ENCODE results near the gene SMIM41. TPM values are rescaled to one million over a fixed set of nuclear protein-coding genes. Genes with fewer than 3 reads are reported as not detected.
A peak's percentile ranks its signal among the peaks of the same experiment; 100 is the strongest.

The SMIM41 gene
- total RNA-seq, 4 donors from 2014 or later, result 4.0 to 12.8 (median 4.6) TPM

DNA sequence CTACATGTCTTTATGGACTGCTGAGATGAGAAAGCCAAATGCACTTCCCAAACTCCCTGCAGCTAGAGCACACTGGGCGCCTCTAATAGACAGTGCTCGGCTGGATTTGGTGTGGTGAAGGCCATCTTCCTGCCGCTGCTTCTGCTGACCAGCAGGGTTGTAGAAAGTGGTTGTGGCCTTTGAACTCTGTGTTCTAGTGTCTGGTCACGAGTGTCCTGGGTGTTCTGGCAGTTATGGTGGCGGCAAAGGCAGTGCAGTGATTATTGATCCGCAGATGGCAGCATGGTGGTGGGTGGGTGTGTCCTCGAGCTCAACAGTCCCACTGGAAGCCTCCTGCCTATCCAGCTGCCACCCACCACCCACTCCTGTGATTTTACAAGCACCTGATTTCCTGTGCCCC lies 43.4 kb downstream of the SMIM41 start:
- Histone ChIP-seq H3K36me3 (no peaks in the 10 kb centered on the region), H3K9me3 (no peaks in the 10 kb centered on the region), H3K4me3 (no peak overlapping the region), H3K27me3 (peaks cover 48% of the 10 kb centered on the region), H3K27ac (no peak overlapping the region), H3K4me1 (peaks cover 0 to 20% (median 3%) of the 10 kb centered on the region in 3 donors)
- TF ChIP-seq POLR2A (IDR thresholded peaks at IDR 0.05) (no peak), EP300 (IDR thresholded peaks at IDR 0.05) (no peak), POLR2AphosphoS5 (IDR thresholded peaks at IDR 0.05) (no peak)
- TF ChIP-seq, protein P1, sequence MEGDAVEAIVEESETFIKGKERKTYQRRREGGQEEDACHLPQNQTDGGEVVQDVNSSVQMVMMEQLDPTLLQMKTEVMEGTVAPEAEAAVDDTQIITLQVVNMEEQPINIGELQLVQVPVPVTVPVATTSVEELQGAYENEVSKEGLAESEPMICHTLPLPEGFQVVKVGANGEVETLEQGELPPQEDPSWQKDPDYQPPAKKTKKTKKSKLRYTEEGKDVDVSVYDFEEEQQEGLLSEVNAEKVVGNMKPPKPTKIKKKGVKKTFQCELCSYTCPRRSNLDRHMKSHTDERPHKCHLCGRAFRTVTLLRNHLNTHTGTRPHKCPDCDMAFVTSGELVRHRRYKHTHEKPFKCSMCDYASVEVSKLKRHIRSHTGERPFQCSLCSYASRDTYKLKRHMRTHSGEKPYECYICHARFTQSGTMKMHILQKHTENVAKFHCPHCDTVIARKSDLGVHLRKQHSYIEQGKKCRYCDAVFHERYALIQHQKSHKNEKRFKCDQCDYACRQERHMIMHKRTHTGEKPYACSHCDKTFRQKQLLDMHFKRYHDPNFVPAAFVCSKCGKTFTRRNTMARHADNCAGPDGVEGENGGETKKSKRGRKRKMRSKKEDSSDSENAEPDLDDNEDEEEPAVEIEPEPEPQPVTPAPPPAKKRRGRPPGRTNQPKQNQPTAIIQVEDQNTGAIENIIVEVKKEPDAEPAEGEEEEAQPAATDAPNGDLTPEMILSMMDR (IDR thresholded peaks at IDR 0.05), result no peak
- 83 to 94% methylated on average over 2 to 5 of the region's 7 CpGs for WGBS, 2 donors (ENCODE audit: low coverage in 1 of 2)
- no peak for ATAC-seq

DNA sequence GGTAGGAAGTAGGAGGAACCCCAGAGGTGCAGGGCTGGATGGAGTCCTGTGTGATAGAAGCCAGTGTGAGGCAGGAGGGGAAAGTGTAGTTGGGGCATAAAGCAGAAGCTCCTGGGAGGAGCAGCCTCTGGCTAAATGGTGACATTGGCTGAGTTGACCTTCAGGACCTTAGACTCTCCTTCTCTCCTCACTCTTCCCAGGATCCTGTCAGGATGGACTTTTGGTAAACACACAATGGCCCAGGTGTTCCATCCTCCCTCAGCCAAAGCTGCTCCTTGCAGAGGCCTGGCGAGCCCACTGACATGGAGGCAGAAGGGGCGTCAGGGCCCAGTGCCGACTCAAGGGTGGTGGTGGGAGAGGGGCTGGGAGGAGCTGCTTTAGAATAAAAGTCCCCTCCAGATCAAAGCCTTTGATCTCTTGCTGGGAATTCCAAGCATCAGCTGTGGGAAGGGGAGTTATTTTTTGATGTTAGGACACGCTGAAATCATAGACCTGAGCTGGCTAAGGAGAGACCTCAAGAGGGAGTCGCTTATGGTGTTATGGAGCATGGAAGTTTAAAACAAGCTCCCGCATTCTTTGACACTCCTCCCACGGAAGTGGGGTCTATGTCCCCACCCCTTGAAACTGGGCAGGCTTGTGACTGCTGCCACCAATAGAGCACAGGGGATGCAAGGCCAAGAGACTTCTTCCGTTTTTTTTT lies 44.1 kb downstream of the SMIM41 start:
- no peaks in the 10 kb centered on the region for H3K9me3 ChIP-seq
- H3K36me3 ChIP-seq, result no peaks in the 10 kb centered on the region
- no peak overlapping the region for H3K4me3 ChIP-seq
- no peak for ATAC-seq
- H3K4me1 ChIP-seq, result peaks cover 0 to 20% (median 3%) of the 10 kb centered on the region in 3 donors
- H3K27ac ChIP-seq, result no peak overlapping the region
- peaks cover 48% of the 10 kb centered on the region for H3K27me3 ChIP-seq
- TF ChIP-seq POLR2AphosphoS5 (IDR thresholded peaks at IDR 0.05) (no peak), POLR2A (IDR thresholded peaks at IDR 0.05) (no peak), EP300 (IDR thresholded peaks at IDR 0.05) (no peak)
- TF ChIP-seq, protein P1 (IDR thresholded peaks at IDR 0.05), result no peak
- WGBS, 2 donors (ENCODE audit: low coverage in 1 of 2), result 64 to 100% methylated on average over 1 to 8 of the region's 8 CpGs

DNA sequence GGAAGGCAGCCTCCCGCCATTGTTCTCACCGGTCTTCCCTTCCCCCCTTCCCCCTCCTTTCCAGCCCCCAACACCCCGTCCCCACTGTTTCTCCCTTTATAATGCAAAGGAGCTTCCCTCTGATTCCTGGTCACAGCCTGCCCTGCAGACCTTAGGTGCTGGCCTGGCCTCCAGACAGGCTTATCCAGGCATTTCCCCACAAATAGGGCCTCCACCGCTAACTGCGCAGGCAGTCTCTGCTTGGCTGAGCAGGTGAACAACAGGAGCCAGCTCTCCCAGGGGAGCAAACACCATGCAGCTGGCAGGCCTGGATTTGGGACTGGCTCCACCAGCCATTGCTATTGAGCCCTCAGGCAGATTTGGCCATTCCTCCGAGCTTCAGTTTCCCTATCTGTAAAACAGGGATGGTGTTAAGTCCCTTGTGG lies 46.0 kb downstream of the SMIM41 start:
- Histone ChIP-seq H3K9me3 (no peaks in the 10 kb centered on the region), H3K36me3 (no peaks in the 10 kb centered on the region), H3K4me1 (peaks cover 0 to 14% (median 3%) of the 10 kb centered on the region in 3 donors), H3K27me3 (peaks cover 33% of the 10 kb centered on the region), H3K4me3 (no peak overlapping the region), H3K27ac (peak overlapping the region in 2 of 4 donors; percentile 46 to 69)
- ATAC-seq, result no peak
- 75% methylated on average over 3 of the region's 6 CpGs; no CpG with 5 or more reads in 1 of the 2 donors for WGBS, 2 donors (ENCODE audit: low coverage in 1 of 2)
- TF ChIP-seq POLR2AphosphoS5 (IDR thresholded peaks at IDR 0.05), result no peak

DNA sequence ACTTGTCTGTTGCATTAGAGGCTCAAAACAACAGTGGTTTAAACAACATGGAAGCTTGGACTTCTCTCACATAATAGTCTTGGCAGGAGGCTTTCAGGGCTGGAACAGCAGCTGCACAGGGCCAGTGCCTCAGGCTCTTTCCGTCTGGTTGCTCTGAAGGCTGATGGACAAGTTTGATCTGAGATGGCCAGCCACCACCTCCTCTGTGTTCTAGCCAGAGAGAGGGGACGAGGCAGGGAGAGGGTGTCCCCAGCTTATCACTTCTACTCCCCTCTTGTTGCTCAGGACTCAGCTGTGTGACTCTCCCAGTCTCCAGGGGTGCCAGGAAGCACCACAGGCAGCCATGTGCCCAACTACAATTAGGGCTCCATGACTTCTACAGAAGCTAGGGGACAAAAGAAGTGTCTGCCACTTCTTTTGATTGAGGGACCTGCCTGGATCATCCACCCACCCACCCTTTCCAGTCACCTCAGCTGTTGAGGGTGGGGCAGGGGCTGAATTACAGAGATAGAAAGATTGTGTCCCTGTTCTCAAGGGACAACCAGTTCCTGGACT lies 46.6 kb downstream of the SMIM41 start:
- Histone ChIP-seq H3K27me3 (peaks cover 27% of the 10 kb centered on the region), H3K4me3 (no peak overlapping the region), H3K27ac (peak overlapping the region in 3 of 4 donors; percentile 46 to 69 (median 51)), H3K36me3 (no peaks in the 10 kb centered on the region), H3K4me1 (peaks cover 0 to 14% (median 3%) of the 10 kb centered on the region in 3 donors), H3K9me3 (no peaks in the 10 kb centered on the region)
- WGBS, 2 donors (ENCODE audit: low coverage in 1 of 2), result 86% methylated on average over 1 of the region's 2 CpGs; no CpG with 5 or more reads in 1 of the 2 donors
- TF ChIP-seq POLR2A (IDR thresholded peaks at IDR 0.05) (no peak), POLR2AphosphoS5 (IDR thresholded peaks at IDR 0.05) (no peak), EP300 (IDR thresholded peaks at IDR 0.05) (no peak)
- TF ChIP-seq, protein P1 (IDR thresholded peaks at IDR 0.05), result no peak
- no peak for ATAC-seq

DNA sequence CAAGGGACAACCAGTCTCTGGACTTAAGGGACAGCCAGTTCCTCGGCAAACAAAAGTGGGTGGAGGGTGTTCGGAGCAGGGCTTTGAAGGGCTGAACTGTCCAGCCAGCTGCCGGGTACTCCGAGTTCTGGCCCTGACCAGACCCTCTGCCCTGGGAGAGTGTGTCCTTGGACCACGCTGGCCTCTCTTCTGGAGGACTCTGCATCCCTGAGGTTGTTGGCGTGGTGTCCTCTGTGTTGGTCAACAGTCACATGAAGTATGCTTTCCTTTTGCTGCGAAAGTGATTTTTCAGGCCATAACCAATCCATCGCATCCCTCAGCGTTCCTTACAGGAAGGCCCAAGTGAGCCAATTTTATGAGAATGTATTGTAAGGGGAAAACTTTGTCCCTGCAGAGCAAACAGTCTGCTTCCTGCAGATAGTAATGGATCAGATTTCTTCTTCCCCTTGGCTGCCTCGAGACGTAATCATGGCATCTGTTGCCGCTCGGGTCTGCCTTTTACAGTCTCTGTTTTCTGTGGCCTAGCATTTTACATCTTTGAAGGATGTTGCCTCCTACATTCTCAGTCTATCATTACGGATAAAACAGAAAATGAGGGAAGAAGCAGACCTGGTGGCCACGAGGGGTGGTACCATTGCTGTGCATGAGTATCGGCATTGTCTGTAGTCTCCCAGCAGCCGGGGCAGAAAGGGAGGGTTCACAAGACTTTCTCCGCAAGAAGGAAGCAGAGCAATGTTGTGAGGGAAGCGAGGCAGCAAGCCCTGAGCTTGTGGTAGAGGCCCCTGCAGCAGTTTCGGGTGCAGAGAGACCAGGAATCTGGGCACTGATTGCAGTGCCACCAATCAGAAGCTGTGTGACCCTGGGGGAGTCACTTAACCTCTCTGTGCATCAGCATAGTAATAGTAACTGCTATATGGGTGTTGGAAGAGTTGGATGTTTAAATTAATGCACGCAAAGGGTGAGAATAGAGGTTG lies 47.4 kb downstream of the SMIM41 start:
- peak; percentile 64 for ATAC-seq
- TF ChIP-seq, protein P1 (IDR thresholded peaks at IDR 0.05), result no peak
- TF ChIP-seq POLR2AphosphoS5 (IDR thresholded peaks at IDR 0.05) (no peak), EP300 (IDR thresholded peaks at IDR 0.05) (no peak)

More for the DNA sequence above, 47.4 kb downstream of the SMIM41 start:
- peaks cover 19% of the 10 kb centered on the region for H3K27me3 ChIP-seq
- H3K36me3 ChIP-seq, result no peaks in the 10 kb centered on the region
- peaks cover 0 to 8% (median 0%) of the 10 kb centered on the region in 3 donors for H3K4me1 ChIP-seq
- H3K9me3 ChIP-seq, result no peaks in the 10 kb centered on the region
- H3K27ac ChIP-seq, result peak overlapping the region in 3 of 4 donors; percentile 46 to 69 (median 51)
- WGBS, 2 donors (ENCODE audit: low coverage in 1 of 2), result 49 to 72% methylated on average over 9 to 14 of the region's 21 CpGs
- no peak overlapping the region for H3K4me3 ChIP-seq

Measured in gastroesophageal sphincter (tissue), 4 donors.